ENCODE data around the gene FAM53A.
"Not testable (repeated sequence)": the region's sequence is repeated elsewhere in the genome, so short reads cannot be mapped to it uniquely, and the experiment has no call there.

Gene FAM53A

DNA sequence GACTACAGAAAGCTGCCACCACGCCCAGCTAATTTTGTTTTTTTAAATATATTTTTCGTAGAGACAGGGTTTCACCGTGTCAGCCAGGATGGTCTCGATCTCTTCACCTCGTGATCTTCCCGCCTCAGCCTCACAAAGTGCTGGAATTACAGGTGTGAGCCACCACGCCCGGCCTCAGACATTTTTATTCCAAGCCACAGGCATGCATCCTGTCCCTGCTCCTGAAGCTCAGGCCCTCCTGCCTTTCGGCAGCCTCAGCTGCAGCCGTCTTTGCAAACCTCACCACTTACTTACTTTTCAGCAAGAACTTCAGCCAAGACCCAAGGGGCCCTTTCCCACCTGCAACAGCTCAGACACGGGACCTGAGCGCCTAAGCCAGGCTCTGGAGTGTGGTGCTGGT is 26.0 kb downstream of the FAM53A start:
- DNase-seq: no peak

DNA sequence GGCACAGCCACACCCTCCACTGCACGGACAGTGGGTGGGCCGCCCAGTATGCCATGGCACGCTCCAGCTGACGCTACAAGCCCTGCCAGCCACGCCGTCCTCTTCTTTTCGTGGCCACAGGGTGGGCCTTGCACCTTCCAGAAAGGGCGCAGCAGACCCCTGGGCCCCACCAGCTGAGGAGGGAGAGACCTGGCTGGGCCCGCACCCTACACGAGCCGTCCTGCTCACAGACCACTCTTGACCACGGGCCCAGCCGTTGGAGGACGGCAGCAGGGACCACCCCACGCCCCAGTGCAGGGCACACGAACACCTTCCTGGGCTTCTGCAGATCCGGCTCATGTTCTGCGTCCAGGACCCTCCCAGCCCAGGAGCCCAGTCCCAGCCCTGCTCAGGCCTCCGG is 27.1 kb downstream of the FAM53A start:
- DNase-seq: no peak

DNA sequence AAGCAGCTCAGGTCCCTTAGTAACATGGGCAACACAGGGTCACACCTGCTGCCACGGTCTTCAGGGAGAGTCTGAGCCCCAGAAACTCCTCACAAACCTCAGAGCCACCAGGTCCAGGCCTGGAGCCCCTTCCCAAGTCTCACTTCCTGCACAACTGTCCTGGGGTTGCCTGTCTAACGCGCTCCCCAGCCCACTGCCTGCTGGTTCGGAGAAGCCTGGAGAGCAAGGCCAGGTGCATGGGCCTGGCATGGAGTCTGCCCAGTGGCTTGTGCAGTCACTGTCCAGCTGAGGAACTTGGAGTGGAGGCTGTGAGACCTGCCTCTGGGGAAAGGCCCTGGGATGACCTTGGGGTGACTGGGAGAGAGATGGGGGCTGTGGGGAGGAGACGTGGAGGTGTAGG is 28.0 kb downstream of the FAM53A start:
- no peak for DNase-seq

DNA sequence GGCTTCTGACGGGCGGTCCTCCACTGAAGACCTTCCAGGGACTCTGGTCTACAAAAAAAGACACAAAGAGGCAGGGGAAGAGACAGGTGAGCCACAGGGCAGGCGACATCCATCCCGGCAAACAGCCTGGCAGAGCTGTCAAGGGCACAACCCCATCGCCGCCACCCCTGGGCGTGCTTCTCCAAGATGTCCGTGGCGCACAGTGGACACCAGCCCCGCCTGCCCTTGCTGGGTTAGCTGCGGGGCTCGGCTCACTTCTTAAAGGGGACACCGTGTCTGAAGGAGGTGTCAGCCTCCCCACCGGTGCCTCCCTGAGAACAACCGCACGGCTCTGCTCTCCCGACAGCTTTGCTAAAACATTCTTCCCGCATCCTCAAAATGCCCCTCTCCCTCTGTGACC is 28.4 kb downstream of the FAM53A start:
- no peak for DNase-seq

DNA sequence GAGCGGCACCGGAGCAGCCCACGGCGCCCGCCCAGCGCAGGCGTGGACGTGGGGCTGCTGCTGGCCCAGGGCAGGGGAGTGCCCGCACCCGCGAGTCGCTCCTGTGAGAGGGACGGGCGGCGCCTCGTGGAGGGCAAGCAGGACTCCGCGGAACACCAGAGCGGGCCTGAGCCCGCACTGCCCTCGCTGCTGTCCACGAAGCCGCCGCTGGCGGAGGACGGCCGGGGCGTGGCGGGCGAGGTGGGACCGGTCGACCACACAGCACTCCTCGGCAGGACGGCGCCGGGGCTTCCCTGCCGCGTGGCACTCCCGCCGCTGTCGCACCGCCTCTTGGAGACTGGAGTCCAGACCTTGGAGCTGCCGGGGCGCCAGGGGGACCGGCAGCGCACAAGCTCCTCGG is 29.0 kb downstream of the FAM53A start:
- no peak for DNase-seq

- DNase-seq: no peak
Measured at GRCh38 chr4:1654216-1654955, 29.7 kb downstream of the FAM53A start.

DNA sequence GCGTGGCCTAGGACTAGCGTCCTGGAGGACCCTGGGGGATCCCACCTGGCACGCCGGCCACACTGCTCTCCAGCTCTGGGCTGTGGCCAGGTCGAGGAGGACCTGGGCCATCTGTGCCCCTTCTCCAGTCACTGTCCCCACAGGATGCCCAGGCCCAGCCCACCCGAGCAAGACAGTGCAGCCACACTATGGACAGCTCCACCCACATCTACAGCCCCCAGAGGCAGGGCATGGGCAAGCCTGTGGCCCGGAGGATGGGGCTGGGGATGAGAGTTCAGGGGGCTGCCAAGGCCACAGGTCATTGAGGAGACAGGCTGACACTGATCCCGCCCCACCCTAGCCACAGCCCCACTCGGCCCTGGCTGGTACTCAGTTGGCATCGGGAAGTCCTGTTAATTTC is 30.3 kb downstream of the FAM53A start:
- no peak for DNase-seq

DNA sequence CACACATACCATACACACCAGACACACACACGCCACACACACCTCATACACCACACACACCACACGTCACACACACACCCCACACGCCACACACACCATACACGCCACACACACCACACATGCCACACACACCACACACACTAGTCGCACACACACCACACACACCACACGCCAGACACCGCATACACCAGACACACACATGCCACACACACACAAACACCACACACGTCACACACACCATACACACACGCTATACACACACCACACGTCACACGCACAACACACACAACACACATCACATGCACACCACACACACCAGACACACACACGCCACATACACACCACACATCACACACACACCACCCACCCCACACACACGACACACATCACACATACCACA is 32.0 kb downstream of the FAM53A start:
- no peak for DNase-seq

- DNase-seq: no peak
Measured at GRCh38 chr4:1651609-1652008, 32.5 kb downstream of the FAM53A start.

GRCh38 chr4:1648962-1649361 is 35.2 kb downstream of the FAM53A start:
- DNase-seq: no peak

DNA sequence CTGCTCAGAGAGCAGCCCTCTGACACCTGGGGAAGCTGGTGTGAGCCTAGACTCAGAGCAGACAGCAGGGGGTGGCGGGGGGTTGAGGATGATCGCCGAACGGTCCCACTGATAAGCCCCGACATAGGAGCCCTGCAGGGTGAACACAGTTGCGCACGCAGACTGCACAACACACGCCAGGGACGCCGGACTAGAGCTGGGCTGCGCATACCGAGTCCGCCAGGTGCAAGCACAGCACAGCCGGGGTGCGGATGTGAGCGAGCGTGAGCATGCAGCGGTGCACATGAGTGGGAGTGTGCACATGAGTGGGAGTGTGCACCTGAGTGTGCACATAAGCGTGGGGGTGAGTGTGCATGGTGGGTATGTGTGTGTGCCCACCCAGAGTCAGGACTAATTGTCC is 36.7 kb downstream of the FAM53A start:
- no peak for DNase-seq

DNA sequence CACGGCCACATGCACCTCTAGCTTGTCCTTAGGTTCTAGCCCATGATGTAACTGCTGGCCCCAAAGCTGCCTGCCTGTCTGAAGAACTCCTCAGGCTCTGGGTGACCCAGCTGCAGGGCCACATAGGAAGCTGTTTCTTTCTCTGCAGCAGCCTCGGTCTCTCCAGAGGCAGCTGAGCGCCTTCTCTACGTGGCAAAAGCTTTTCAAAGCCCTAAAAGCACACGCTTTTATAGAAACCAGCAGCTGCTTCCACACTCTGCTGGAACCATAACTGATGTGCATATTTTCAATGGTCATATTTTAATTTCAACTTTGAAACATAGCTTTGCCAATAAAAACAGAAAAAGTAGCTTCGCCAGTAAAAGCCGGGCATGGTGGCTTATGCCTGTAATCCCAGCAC is 37.4 kb downstream of the FAM53A start:
- no peak for DNase-seq

- DNase-seq: no peak
Measured at GRCh38 chr4:1644891-1645657, 39.0 kb downstream of the FAM53A start.

DNA sequence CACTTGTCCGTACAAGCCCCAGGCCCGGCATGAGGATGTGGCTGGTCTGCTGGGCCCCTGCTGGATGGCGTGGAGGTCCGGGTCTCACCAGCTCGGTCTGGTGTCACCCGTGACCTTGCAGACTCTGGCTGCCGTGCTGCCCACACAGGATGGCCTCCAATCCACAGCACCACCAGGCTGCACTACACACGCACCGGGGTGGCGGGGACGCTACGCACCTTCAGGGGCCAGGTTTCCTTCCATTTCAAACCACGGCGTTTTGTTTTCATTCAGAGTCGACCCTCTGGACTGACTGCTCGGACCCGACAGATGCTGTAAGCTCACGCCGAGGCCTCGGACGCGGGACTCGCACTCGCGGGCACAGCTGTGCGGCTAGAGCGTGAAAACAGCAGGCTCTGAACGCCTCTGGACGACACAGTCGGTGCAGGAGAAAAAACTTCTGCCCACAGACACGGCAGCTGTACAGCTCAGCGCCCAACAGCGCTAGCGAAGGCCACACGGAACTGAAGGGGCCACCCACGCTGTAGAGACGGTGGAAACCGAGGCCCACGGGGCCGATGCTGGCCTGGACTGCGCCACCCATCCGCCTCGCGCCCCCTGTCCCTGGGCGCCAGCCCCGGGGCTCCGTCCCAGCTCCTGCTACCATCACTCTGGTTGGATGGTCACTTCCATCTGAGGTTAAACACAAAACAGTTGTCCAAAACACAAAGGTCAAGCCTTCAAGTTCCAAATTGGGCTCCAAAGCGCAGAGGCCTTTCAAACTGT is 40.0 kb downstream of the FAM53A start:
- no peak for DNase-seq

DNA sequence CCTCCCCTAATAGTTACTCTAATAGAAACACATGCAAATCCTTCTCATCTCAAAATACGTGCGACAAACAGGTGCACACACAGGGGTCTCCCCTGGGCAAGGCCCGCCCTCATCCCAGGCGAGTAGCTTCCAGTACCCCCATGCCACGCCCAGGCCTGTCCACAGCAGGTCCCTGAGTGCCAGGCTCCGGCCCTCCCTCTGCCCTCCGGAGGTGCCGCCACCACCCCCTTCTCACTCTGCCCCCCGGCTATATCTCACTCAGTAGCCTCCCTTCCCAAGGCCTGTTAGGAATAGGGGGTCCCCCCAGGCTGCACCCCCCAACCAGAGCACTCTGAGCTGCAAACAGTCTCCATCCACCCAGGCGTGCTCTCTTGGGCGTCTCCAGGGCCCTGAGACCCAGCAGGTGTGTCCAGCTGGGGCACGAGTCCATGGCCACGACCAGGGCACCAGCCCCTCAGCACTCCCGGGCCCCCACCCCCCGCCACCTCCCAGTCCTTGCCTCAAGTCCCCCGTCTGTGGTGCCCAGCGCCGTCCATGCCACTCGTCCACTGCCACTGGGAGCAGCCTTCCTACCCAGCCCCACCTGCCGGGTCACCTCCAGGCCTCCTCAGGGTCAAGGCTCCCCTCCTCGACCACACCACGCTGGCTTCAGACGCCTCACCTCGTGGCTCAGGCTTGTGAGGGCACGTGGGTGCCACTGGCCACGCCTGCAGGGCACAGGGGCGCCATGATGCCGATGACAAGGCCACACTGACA is 41.7 kb downstream of the FAM53A start:
- no peak for DNase-seq

DNA sequence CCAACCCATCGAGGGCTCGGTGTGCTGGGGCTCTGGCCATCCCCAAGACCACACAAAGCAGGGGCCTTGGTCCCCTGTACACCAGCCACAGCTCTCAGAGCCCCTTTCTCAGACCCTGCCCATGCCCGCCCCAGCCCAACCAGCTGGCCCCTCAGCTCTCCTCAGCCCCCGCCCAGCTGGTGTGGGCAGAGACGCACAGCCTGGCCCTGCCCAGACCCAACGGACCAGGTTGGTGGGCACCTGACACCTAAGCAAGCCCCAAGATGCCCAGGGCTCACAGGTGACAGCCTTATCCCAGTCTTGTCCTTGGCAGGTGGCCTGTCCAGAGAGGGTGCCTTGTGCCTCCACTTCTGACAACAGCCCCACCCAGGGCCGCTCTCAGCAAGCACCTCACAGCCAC is 42.4 kb downstream of the FAM53A start:
- DNase-seq: no peak

- DNase-seq: not testable (repeated sequence)
Measured at GRCh38 chr4:1640716-1641503, 43.2 kb downstream of the FAM53A start.

- no peak for DNase-seq
Measured at GRCh38 chr4:1640190-1640589, 43.9 kb downstream of the FAM53A start.

GRCh38 chr4:1639299-1639868 is 44.7 kb downstream of the FAM53A start:
- no peak for DNase-seq

- DNase-seq: no peak
Measured at GRCh38 chr4:1638873-1639272, 45.2 kb downstream of the FAM53A start.

DNA sequence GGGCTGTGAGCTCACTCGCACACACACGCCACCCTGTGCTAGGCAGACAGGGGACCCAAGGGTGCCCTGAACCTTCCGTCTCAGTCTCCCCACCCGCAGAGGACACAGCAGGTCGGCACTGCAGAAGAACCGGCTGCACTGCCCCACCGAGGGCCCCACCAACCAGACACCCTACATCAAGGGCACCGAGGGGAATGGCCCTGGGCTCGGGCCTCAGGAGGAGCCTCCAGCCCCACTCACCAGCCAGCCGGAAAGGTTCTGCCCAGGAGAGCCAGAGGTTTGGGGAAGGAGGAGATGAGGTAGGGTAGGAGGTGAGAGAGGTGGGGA is 45.9 kb downstream of the FAM53A start:
- DNase-seq: no peak
